KMS-11 (cell line): ENCODE data around the gene DLG2.
A peak's percentile ranks its signal among the peaks of the same experiment; 100 is the strongest.

Experiments
- H2AFZ ChIP-seq: fragments of 200-600 bp; sonication (generic); 2 replicates; pipeline ENCODE4 v1.6.1; 2016; ENCODE audit warnings: antibody characterized with exemption, mixed run types, low read depth
- H3K27ac ChIP-seq: fragments of 200-600 bp; sonication (generic); 2 replicates; pipeline ENCODE4 v1.6.1; 2016; ENCODE audit warnings: mild to moderate bottlenecking, mixed run types
- H3K27me3 ChIP-seq: fragments of 200-600 bp; sonication (generic); 2 replicates; pipeline ENCODE4 v1.6.1; 2017; ENCODE audit warnings: mild to moderate bottlenecking, low read depth, mixed run types, moderate library complexity; ENCODE audit not compliant: insufficient read depth
- H3K36me3 ChIP-seq: fragments of 200-600 bp; sonication (generic); 2 replicates; pipeline ENCODE4 v1.6.1; 2017; ENCODE audit warnings: mild to moderate bottlenecking, mixed run types; ENCODE audit not compliant: insufficient read depth
- H3K4me1 ChIP-seq: fragments of 200-600 bp; sonication (generic); 2 replicates; pipeline ENCODE4 v1.6.1; 2016; ENCODE audit warnings: mild to moderate bottlenecking, low read depth, mixed run types; ENCODE audit not compliant: poor library complexity, severe bottlenecking
- H3K4me2 ChIP-seq: fragments of 200-600 bp; sonication (generic); 2 replicates; pipeline ENCODE4 v1.7.0; 2016; ENCODE audit warnings: mild to moderate bottlenecking, mixed run types
- H3K4me3 ChIP-seq: fragments of 200-600 bp; sonication (generic); IDR thresholded peaks from 2 replicates; pipeline ENCODE4 v1.6.1; 2017; ENCODE audit warnings: low read depth, low read length, mixed read lengths; ENCODE audit not compliant: insufficient read depth
- H3K79me2 ChIP-seq: fragments of 200-600 bp; sonication (generic); 2 replicates; pipeline ENCODE4 v1.6.1; 2016; ENCODE audit warnings: low read depth, mixed run types; ENCODE audit not compliant: insufficient read depth
- H3K9ac ChIP-seq: fragments of 200-600 bp; sonication (generic); 2 replicates; pipeline ENCODE4 v1.6.1; 2016; ENCODE audit warnings: mild to moderate bottlenecking, mixed run types
- H4K20me1 ChIP-seq: fragments of 200-600 bp; sonication (generic); 2 replicates; pipeline ENCODE4 v1.6.1; 2016; ENCODE audit warnings: mild to moderate bottlenecking, mixed run types; ENCODE audit not compliant: insufficient read depth
- TF ChIP-seq, protein P1 (sequence below): fragments of 200-600 bp; sonication (generic); conservative IDR thresholded peaks from 2 replicates; pipeline ENCODE4 v1.6.1; 2017; ENCODE audit warnings: low read depth, mild to moderate bottlenecking, antibody characterized with exemption, low read length, moderate library complexity, mixed read lengths

DLG2 gene

DNA sequence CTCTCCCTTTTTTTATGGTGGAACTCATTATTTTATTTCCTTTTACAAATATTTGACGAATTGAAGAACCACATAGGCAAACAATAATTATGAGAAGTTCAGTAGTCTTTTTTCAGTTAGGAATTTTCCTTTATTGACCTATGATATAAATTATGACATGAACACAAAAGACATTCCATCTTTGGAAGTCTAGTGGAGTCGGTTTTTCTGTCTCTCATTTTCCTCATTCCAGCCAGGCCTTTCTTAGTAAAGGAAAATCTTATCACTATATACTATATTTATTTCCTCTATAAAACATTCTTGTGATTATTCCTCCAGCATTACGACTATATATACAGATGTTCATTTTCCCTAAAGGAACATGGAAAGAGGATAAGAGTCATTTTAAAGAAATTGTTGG, 1046.1 kb downstream of the DLG2 start:
- Histone ChIP-seq H3K4me1 (no peaks in the 10 kb centered on the region), H3K79me2 (no peaks in the 10 kb centered on the region), H3K27me3 (no peaks in the 10 kb centered on the region), H3K9ac (no peak overlapping the region), H3K4me3 (no peak overlapping the region), H3K36me3 (no peaks in the 10 kb centered on the region), H3K27ac (no peak overlapping the region), H2AFZ (no peak overlapping the region), H3K4me2 (no peak overlapping the region), H4K20me1 (no peaks in the 10 kb centered on the region)
- TF ChIP-seq, protein P1, sequence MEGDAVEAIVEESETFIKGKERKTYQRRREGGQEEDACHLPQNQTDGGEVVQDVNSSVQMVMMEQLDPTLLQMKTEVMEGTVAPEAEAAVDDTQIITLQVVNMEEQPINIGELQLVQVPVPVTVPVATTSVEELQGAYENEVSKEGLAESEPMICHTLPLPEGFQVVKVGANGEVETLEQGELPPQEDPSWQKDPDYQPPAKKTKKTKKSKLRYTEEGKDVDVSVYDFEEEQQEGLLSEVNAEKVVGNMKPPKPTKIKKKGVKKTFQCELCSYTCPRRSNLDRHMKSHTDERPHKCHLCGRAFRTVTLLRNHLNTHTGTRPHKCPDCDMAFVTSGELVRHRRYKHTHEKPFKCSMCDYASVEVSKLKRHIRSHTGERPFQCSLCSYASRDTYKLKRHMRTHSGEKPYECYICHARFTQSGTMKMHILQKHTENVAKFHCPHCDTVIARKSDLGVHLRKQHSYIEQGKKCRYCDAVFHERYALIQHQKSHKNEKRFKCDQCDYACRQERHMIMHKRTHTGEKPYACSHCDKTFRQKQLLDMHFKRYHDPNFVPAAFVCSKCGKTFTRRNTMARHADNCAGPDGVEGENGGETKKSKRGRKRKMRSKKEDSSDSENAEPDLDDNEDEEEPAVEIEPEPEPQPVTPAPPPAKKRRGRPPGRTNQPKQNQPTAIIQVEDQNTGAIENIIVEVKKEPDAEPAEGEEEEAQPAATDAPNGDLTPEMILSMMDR: no peak

- Histone ChIP-seq H3K4me3 (no peak overlapping the region), H3K36me3 (no peaks in the 10 kb centered on the region), H3K79me2 (no peaks in the 10 kb centered on the region), H3K4me1 (no peaks in the 10 kb centered on the region), H4K20me1 (no peaks in the 10 kb centered on the region), H3K4me2 (no peak overlapping the region), H3K9ac (no peak overlapping the region), H3K27ac (no peak overlapping the region), H3K27me3 (no peaks in the 10 kb centered on the region), H2AFZ (no peak overlapping the region)
- TF ChIP-seq, protein P1: no peak
Measured at GRCh38 chr11:84580428-84580827, 1046.7 kb downstream of the DLG2 start.

GRCh38 chr11:84573868-84574267, 1053.3 kb downstream of the DLG2 start:
- TF ChIP-seq, protein P1: no peak
- no peak overlapping the region for H3K4me3 ChIP-seq

GRCh38 chr11:84566671-84567070, 1060.5 kb downstream of the DLG2 start:
- no peak overlapping the region for H3K4me2 ChIP-seq
- H3K4me1 ChIP-seq: no peaks in the 10 kb centered on the region
- H3K27me3 ChIP-seq: no peaks in the 10 kb centered on the region
- H4K20me1 ChIP-seq: no peaks in the 10 kb centered on the region
- H3K4me3 ChIP-seq: no peak overlapping the region
- no peaks in the 10 kb centered on the region for H3K79me2 ChIP-seq
- H3K27ac ChIP-seq: no peak overlapping the region
- H3K9ac ChIP-seq: no peak overlapping the region
- no peaks in the 10 kb centered on the region for H3K36me3 ChIP-seq
- TF ChIP-seq, protein P1: no peak
- no peak overlapping the region for H2AFZ ChIP-seq

More at GRCh38 chr11:84573868-84574267, 1053.3 kb downstream of the DLG2 start:
- Histone ChIP-seq H3K27me3 (no peaks in the 10 kb centered on the region), H3K27ac (no peak overlapping the region), H3K9ac (no peak overlapping the region), H3K4me1 (no peaks in the 10 kb centered on the region), H3K4me2 (no peak overlapping the region), H4K20me1 (no peaks in the 10 kb centered on the region), H3K79me2 (no peaks in the 10 kb centered on the region), H3K36me3 (no peaks in the 10 kb centered on the region), H2AFZ (no peak overlapping the region)

DNA sequence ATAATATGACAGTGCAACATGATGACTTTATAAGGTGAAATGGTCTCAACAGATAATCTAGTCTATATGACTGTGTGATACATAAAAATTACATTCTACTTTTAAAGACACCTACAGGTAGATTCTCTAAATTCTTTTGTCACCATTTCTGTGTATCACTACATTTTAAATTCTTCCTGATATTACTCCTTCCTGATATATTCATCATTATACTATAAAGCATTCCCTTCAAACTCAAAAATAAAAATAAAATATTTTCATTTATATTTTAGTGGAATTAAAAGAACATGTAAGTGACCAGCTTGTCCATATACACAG, 1062.3 kb downstream of the DLG2 start:
- H2AFZ ChIP-seq: no peak overlapping the region
- no peaks in the 10 kb centered on the region for H3K27me3 ChIP-seq
- no peak overlapping the region for H3K4me3 ChIP-seq
- H3K9ac ChIP-seq: no peak overlapping the region
- no peak overlapping the region for H3K4me2 ChIP-seq
- H3K79me2 ChIP-seq: no peaks in the 10 kb centered on the region
- TF ChIP-seq, protein P1: peak; percentile 51; the same call in 1 of the 2 replicates
- no peaks in the 10 kb centered on the region for H3K4me1 ChIP-seq
- no peak overlapping the region for H3K27ac ChIP-seq
- H3K36me3 ChIP-seq: no peaks in the 10 kb centered on the region
- no peaks in the 10 kb centered on the region for H4K20me1 ChIP-seq
